GM12878 (cell line): ENCODE measurements around the gene SLC18A3. TPM values are rescaled to one million over a fixed set of nuclear protein-coding genes. Genes with fewer than 3 reads are reported as not detected.

ENCODE experiments used
- EZH2 ChIP-seq: IDR thresholded peaks from 2 replicates; pipeline ENCODE4 v1.6.1; 2012; ENCODE audit warnings: low read depth, mild to moderate bottlenecking, control low read depth, inconsistent platforms, low read length, borderline replicate concordance; ENCODE audit not compliant: control insufficient read depth
- IRF5 ChIP-seq: fragments of 450-650 bp; IDR thresholded peaks from 2 replicates; pipeline ENCODE4 v1.6.1; 2017; ENCODE audit warnings: borderline replicate concordance
- MEF2A ChIP-seq: IDR thresholded peaks from 2 replicates; pipeline ENCODE4 v1.6.1; 2011; ENCODE audit warnings: low read depth, mild to moderate bottlenecking, low read length, moderate library complexity; ENCODE audit not compliant: insufficient read depth
- MLLT1 ChIP-seq: fragments of 450-650 bp; IDR thresholded peaks from 2 replicates; pipeline ENCODE4 v1.6.1; 2016; ENCODE audit warnings: mild to moderate bottlenecking
- SP1 ChIP-seq: IDR thresholded peaks from one replicate; pipeline ENCODE4 v1.6.1; 2011; ENCODE audit warnings: low read depth, low read length
- TARDBP ChIP-seq: IDR thresholded peaks from 2 replicates; pipeline ENCODE4 v1.6.1; 2016; ENCODE audit warnings: borderline replicate concordance
- polyA plus RNA-seq, 11 experiments: library from polyadenylated mRNA; depleted of rRNA in 4 of 11; unstranded in 6 of 11; stranded (reverse) in 5 of 11; fragments of >200 nt; fragmentation: Nextera tagmentation in 4 of 11; fragmentation: Illumina TruSeq in 1 of 11; extraction: Ambion mirVana in 4 of 11; extraction: Trizol in 1 of 11; gene quantifications; 1 replicate in 1 of 11; 2 replicates in 10 of 11; pipeline versions ENCODE4 v1.2.1 to v1.2.3, GENCODE V29; 2011 to 2016; ENCODE audit warnings: inconsistent platforms in 2 of 11, missing spikeins in 2 of 11, low read depth in 1 of 11
- total RNA-seq, 4 experiments: library from RNA; depleted of rRNA in 3 of 4; stranded (reverse); fragments of >200 nt in 3 of 4; fragmentation: Illumina TruSeq in 1 of 4; extraction: Trizol in 1 of 4; gene quantifications; 2 replicates each; pipeline versions ENCODE4 v1.2.1 to v1.2.3, GENCODE V29; 2013 to 2021
- TF ChIP-seq, protein P1 (sequence below): IDR thresholded peaks from 2 replicates; pipeline ENCODE4 v1.6.1; 2011; ENCODE audit warnings: mild to moderate bottlenecking, low read depth, low read length, moderate library complexity; ENCODE audit not compliant: insufficient replicate concordance

SLC18A3 gene
- total and polyA plus RNA-seq, 10 of the 15 experiments (the other 5 are each of a cell fraction or from before 2014, with no cell fraction given), result not detected

- no peak for TF ChIP-seq EZH2
- no peak for TF ChIP-seq SP1
- TF ChIP-seq MLLT1, result no peak
- TF ChIP-seq, protein P1, sequence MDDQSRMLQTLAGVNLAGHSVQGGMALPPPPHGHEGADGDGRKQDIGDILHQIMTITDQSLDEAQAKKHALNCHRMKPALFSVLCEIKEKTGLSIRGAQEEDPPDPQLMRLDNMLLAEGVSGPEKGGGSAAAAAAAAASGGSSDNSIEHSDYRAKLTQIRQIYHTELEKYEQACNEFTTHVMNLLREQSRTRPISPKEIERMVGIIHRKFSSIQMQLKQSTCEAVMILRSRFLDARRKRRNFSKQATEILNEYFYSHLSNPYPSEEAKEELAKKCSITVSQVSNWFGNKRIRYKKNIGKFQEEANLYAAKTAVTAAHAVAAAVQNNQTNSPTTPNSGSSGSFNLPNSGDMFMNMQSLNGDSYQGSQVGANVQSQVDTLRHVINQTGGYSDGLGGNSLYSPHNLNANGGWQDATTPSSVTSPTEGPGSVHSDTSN, result no peak
- TF ChIP-seq TARDBP, result no peak
- TF ChIP-seq IRF5, result no peak
- TF ChIP-seq MEF2A, result no peak
- TF ChIP-seq, all 136 proteins: peak for 0
Observed at GRCh38 chr10:49632406-49633317, 22.6 kb downstream of the SLC18A3 start (continued).
